HepG2 (cell line): ENCODE measurements around the gene CCDC57. TPM values are rescaled to one million over a fixed set of nuclear protein-coding genes. Genes with fewer than 3 reads are reported as not detected.

Experiments used
- ATF1 ChIP-seq: IDR thresholded peaks from 2 replicates; pipeline ENCODE4 v1.6.1; 2016; ENCODE audit warnings: mild to moderate bottlenecking, control low read depth
- CENPT ChIP-seq: sonication (generic); formaldehyde crosslinking; IDR thresholded peaks from 2 replicates; pipeline ENCODE4 v1.8.0; 2022; ENCODE audit warnings: low read depth, mild to moderate bottlenecking, moderate library complexity, missing genetic modification reagents
- EP300 ChIP-seq, 3 experiments: sonication (generic) in 1 of 3; formaldehyde crosslinking in 1 of 3; IDR thresholded peaks; 2 replicates each; pipeline versions ENCODE4 v1.5.1 to v1.6.1; 2011 to 2020; ENCODE audit warnings: low read depth in 2 of 3, low read length in 2 of 3, borderline replicate concordance in 1 of 3, improper control_type of control experiment in 1 of 3, mild to moderate bottlenecking in 1 of 3, missing genetic modification reagents in 1 of 3, moderate library complexity in 1 of 3
- HMG20B ChIP-seq: conservative IDR thresholded peaks from 2 replicates; pipeline ENCODE4 v1.6.1; 2016; ENCODE audit warnings: missing genetic modification reagents, missing compliant biosample characterization
- KLF12 ChIP-seq: sonication (generic); formaldehyde crosslinking; IDR thresholded peaks from 2 replicates; pipeline ENCODE4 v1.4.0; 2020; ENCODE audit warnings: missing genetic modification reagents, borderline replicate concordance
- MAZ ChIP-seq, 2 experiments: sonication (generic) in 1 of 2; formaldehyde crosslinking in 1 of 2; IDR thresholded peaks; 2 replicates each; pipeline versions ENCODE4 v1.5.0 to v1.6.1; 2012 to 2020; ENCODE audit warnings: low read depth in 2 of 2, mild to moderate bottlenecking in 2 of 2, borderline replicate concordance in 1 of 2, improper control_type of control experiment in 1 of 2, low read length in 1 of 2, missing genetic modification reagents in 1 of 2, moderate library complexity in 1 of 2
- MED1 ChIP-seq: sonication (generic); formaldehyde crosslinking; IDR thresholded peaks from 2 replicates; pipeline ENCODE4 v1.4.0; 2020; ENCODE audit warnings: missing genetic modification reagents
- MLX ChIP-seq: IDR thresholded peaks from 2 replicates; pipeline ENCODE4 v1.6.1; 2016
- POLR2G ChIP-seq: fragments of 200-400 bp; formaldehyde crosslinking; IDR thresholded peaks from 2 replicates; pipeline ENCODE4 v1.6.1; 2018; ENCODE audit warnings: mild to moderate bottlenecking, low read depth, low read length, moderate library complexity
- PRDM15 ChIP-seq: sonication (generic); formaldehyde crosslinking; IDR thresholded peaks from 2 replicates; pipeline ENCODE4 v1.4.0; 2020; ENCODE audit warnings: missing genetic modification reagents
- RBM22 ChIP-seq: fragments of 200-400 bp; formaldehyde crosslinking; optimal IDR thresholded peaks from 2 replicates; pipeline ENCODE3; 2017; ENCODE audit warnings: mild to moderate bottlenecking, low read length, moderate library complexity
- SKI ChIP-seq: fragments of 450-650 bp; IDR thresholded peaks from one replicate; pipeline ENCODE4 v1.6.1; 2018; ENCODE audit warnings: mild to moderate bottlenecking; ENCODE audit not compliant: partially characterized antibody
- U2AF1 ChIP-seq: fragments of 200-400 bp; formaldehyde crosslinking; optimal IDR thresholded peaks from 2 replicates; pipeline ENCODE3; 2017; ENCODE audit warnings: mild to moderate bottlenecking, low read depth, low read length
- ZFP1 ChIP-seq: IDR thresholded peaks from 2 replicates; pipeline ENCODE4 v1.6.1; 2016
- ZNF263 ChIP-seq: sonication (generic); formaldehyde crosslinking; IDR thresholded peaks from 2 replicates; pipeline ENCODE4 v1.4.0; 2020; ENCODE audit warnings: missing genetic modification reagents
- ZNF282 ChIP-seq: fragments of 450-650 bp; IDR thresholded peaks from 2 replicates; pipeline ENCODE4 v1.6.1; 2018; ENCODE audit not compliant: partially characterized antibody
- ZNF530 ChIP-seq: sonication (generic); formaldehyde crosslinking; IDR thresholded peaks from 2 replicates; pipeline ENCODE4 v1.5.0; 2020; ENCODE audit warnings: low read depth, mild to moderate bottlenecking, missing genetic modification reagents
- ZNF549 ChIP-seq: sonication (generic); formaldehyde crosslinking; IDR thresholded peaks from 2 replicates; pipeline ENCODE4 v1.5.0; 2020; ENCODE audit warnings: missing genetic modification reagents
- ZNF780A ChIP-seq: sonication (generic); formaldehyde crosslinking; IDR thresholded peaks from 2 replicates; pipeline ENCODE4 v1.8.0; 2022; ENCODE audit warnings: mild to moderate bottlenecking, missing genetic modification reagents, moderate library complexity
- polyA plus RNA-seq, 8 experiments: library from polyadenylated mRNA; depleted of rRNA in 3 of 8; stranded (reverse) in 7 of 8; unstranded in 1 of 8; fragments of >200 nt; fragmentation: Illumina TruSeq in 4 of 8; extraction: Trizol in 4 of 8; gene quantifications; 2 replicates each; pipeline versions ENCODE4 v1.2.1 to v1.2.3, GENCODE V29; 2011 to 2016; ENCODE audit warnings: low read depth in 4 of 8, missing spikeins in 1 of 8, mixed read lengths in 1 of 8; ENCODE audit not compliant: insufficient read depth in 1 of 8
- total RNA-seq, 5 experiments: library from RNA; depleted of rRNA; stranded (reverse); fragments of >200 nt; fragmentation: Illumina TruSeq; extraction: Trizol; gene quantifications; 2 replicates each; pipeline ENCODE4 v1.2.3, GENCODE V29; 2016; ENCODE audit warnings: low read depth in 1 of 5
- TF ChIP-seq, protein P1 (sequence below): sonication (generic); formaldehyde crosslinking; IDR thresholded peaks from 2 replicates; pipeline ENCODE4 v1.5.0; 2020; ENCODE audit warnings: mild to moderate bottlenecking, missing genetic modification reagents, borderline replicate concordance

The CCDC57 gene
- total and polyA plus RNA-seq, 2 of the 13 experiments (the other 11 are each of a cell fraction or from before 2014, with no cell fraction given), result 59.3 to 59.9 TPM

DNA sequence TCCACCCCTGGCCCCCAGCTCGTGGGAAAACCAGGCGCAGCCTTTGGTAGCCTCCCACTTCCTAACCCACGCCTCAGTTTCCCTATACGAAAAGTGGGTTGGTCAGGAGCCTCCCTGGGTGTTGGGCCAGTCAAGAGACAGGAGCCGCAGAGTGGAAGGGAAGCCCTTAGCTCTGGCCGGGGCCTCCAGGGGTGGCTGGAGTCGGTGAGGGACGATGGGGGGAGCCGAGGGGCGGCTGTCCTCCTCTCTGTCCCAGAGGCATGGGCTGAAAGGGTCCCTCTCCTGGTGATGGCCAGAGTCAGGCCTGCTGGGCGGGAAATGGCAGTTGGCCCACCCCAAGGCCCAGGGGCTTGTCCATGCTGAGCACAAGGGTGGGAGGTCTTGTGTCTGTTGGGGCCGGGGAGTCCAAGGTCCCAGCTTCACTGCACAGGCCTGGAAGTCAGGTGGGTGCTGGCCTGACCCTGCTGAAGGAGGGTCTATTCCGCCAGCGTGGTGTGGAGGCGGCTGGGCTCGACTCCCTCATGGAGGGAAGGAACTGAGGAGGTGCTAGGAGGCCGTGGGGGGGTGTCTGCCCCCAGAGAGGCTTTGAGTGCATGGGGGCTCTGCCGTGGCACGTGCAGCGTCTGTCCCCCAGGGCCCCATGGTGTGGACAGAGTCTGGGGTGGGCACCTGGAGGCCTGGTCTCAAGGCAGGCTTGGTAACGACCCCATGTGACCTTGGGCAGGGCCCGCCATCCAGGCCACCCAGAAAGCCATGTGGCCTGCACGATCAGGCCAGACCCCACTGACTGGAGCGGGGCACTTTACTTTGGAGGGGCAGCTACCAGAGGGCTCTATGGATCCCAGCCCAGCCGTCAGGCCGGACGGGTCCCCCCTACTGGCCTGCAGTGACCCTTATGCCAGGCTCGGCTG lies 17.3 kb upstream of the CCDC57 start (continued):
- TF ChIP-seq SKI (no peak), ATF1 (no peak), ZNF780A (CRISPR knock-in tag) (peak; percentile 16), ZFP1 (CRISPR knock-in tag) (no peak), ZNF530 (peak; percentile 47; the same call in 1 of the 2 replicates), POLR2G (peak; percentile 65), MED1 (peak; percentile 33; the same call in 1 of the 2 replicates), ZNF263 (CRISPR knock-in tag) (0 out of 2 replicates have a peak, but pooled peaks have one; percentile 19), KLF12 (no peak), CENPT (peak; percentile 72; the same call in 1 of the 2 replicates), U2AF1 (no peak), PRDM15 (CRISPR knock-in tag) (no peak), ZNF282 (no peak), MAZ (IDR thresholded peaks at IDR 0.05; ENCODE audit: borderline replicate concordance, low read depth, low read length) (no peak), MAZ (CRISPR knock-in tag; IDR thresholded peaks at IDR 0.05; ENCODE audit: low read depth) (peak; percentile 54), HMG20B (CRISPR knock-in tag) (no peak), MLX (CRISPR knock-in tag) (no peak), ZNF549 (CRISPR knock-in tag) (no peak), RBM22 (peak; percentile 67), EP300 (IDR thresholded peaks at IDR 0.05; ENCODE audit: low read depth in 2 of 2, low read length in 2 of 2) (no peak), EP300 (CRISPR knock-in tag; IDR thresholded peaks at IDR 0.05; ENCODE audit: borderline replicate concordance) (0 out of 2 replicates have a peak, but pooled peaks have one; percentile 12)
- TF ChIP-seq, protein P1, sequence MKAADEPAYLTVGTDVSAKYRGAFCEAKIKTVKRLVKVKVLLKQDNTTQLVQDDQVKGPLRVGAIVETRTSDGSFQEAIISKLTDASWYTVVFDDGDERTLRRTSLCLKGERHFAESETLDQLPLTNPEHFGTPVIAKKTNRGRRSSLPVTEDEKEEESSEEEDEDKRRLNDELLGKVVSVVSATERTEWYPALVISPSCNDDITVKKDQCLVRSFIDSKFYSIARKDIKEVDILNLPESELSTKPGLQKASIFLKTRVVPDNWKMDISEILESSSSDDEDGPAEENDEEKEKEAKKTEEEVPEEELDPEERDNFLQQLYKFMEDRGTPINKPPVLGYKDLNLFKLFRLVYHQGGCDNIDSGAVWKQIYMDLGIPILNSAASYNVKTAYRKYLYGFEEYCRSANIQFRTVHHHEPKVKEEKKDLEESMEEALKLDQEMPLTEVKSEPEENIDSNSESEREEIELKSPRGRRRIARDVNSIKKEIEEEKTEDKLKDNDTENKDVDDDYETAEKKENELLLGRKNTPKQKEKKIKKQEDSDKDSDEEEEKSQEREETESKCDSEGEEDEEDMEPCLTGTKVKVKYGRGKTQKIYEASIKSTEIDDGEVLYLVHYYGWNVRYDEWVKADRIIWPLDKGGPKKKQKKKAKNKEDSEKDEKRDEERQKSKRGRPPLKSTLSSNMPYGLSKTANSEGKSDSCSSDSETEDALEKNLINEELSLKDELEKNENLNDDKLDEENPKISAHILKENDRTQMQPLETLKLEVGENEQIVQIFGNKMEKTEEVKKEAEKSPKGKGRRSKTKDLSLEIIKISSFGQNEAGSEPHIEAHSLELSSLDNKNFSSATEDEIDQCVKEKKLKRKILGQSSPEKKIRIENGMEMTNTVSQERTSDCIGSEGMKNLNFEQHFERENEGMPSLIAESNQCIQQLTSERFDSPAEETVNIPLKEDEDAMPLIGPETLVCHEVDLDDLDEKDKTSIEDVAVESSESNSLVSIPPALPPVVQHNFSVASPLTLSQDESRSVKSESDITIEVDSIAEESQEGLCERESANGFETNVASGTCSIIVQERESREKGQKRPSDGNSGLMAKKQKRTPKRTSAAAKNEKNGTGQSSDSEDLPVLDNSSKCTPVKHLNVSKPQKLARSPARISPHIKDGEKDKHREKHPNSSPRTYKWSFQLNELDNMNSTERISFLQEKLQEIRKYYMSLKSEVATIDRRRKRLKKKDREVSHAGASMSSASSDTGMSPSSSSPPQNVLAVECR, result peak; percentile 4; the same call in 1 of the 2 replicates
